ENCODE measurements around the gene TCF12. TPM values are rescaled to one million over a fixed set of nuclear protein-coding genes. Genes with fewer than 3 reads are reported as not detected.

TCF12 gene
- total RNA-seq, 1 donor from 2014 or later, result 207 TPM

DNA sequence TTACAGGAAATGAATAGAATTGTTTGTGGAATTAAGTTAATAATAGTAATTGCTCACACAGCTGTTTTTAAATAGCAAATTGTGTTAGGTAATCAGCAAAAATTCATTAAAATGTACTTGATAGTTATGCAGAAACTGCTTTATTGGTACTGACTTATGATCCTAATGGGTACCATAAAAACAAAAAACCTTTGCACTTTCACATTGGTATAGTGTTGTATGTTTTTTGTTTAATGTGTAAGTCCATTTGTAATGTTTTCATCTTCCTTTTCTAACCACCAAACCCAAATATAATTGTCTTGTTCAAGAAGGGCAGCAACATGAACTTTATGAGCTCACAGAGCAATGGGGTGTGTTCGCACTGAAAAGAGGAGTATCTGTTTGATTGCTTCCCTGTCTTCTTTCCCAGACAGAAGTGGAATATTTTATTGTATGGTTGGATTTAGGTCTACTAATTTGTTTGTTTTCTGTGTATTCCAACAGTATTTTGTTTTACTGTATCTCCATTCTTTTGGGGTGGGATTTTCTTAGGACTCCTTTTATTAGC, 135.8 kb downstream of the TCF12 start:
- no peaks in the 10 kb centered on the region for H3K27me3 Mint-ChIP-seq (ENCODE audit: low read depth)
- no peak overlapping the region for H3K27ac Mint-ChIP-seq (ENCODE audit: unreplicated experiment)
- no peak for DNase-seq (ENCODE audit: low read depth, low spot score)
- TF ChIP-seq, protein P1, sequence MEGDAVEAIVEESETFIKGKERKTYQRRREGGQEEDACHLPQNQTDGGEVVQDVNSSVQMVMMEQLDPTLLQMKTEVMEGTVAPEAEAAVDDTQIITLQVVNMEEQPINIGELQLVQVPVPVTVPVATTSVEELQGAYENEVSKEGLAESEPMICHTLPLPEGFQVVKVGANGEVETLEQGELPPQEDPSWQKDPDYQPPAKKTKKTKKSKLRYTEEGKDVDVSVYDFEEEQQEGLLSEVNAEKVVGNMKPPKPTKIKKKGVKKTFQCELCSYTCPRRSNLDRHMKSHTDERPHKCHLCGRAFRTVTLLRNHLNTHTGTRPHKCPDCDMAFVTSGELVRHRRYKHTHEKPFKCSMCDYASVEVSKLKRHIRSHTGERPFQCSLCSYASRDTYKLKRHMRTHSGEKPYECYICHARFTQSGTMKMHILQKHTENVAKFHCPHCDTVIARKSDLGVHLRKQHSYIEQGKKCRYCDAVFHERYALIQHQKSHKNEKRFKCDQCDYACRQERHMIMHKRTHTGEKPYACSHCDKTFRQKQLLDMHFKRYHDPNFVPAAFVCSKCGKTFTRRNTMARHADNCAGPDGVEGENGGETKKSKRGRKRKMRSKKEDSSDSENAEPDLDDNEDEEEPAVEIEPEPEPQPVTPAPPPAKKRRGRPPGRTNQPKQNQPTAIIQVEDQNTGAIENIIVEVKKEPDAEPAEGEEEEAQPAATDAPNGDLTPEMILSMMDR (conservative IDR thresholded peaks at IDR 0.05), result no peak
- H3K4me1 Mint-ChIP-seq, result peaks cover 56% of the 10 kb centered on the region
- peaks cover 4% of the 10 kb centered on the region for H3K36me3 Mint-ChIP-seq (ENCODE audit: low read depth)
- peaks cover 7% of the 10 kb centered on the region for H3K9me3 Mint-ChIP-seq
- H3K4me3 Mint-ChIP-seq, result no peak overlapping the region

DNA sequence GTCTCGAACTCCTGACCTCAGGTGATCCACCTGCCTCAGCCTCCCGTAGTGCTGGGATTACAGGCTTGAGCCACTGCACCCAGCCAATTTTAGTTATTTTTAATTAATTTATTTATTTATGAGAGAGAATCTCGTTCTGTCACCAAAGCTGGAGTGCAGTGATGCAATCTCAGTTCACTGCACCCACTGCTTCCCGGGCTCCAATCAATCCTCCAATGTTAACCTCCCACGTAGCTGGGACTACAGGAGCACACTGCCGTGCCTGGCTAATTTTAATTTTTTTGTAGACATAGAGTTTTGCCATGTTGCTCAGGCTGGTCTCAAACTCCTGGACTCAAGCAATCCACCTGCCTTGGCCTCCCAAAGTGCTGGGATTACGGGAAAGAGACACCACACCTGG, 137.9 kb downstream of the TCF12 start:
- H3K27ac Mint-ChIP-seq (ENCODE audit: unreplicated experiment), result no peak overlapping the region
- no peaks in the 10 kb centered on the region for H3K27me3 Mint-ChIP-seq (ENCODE audit: low read depth)
- H3K36me3 Mint-ChIP-seq (ENCODE audit: low read depth), result peaks cover 1% of the 10 kb centered on the region
- peaks cover 4% of the 10 kb centered on the region for H3K9me3 Mint-ChIP-seq
- DNase-seq (ENCODE audit: low read depth, low spot score), result no peak
- TF ChIP-seq, protein P1 (conservative IDR thresholded peaks at IDR 0.05), result no peak
- peaks cover 71% of the 10 kb centered on the region for H3K4me1 Mint-ChIP-seq
- H3K4me3 Mint-ChIP-seq, result no peak overlapping the region

DNA sequence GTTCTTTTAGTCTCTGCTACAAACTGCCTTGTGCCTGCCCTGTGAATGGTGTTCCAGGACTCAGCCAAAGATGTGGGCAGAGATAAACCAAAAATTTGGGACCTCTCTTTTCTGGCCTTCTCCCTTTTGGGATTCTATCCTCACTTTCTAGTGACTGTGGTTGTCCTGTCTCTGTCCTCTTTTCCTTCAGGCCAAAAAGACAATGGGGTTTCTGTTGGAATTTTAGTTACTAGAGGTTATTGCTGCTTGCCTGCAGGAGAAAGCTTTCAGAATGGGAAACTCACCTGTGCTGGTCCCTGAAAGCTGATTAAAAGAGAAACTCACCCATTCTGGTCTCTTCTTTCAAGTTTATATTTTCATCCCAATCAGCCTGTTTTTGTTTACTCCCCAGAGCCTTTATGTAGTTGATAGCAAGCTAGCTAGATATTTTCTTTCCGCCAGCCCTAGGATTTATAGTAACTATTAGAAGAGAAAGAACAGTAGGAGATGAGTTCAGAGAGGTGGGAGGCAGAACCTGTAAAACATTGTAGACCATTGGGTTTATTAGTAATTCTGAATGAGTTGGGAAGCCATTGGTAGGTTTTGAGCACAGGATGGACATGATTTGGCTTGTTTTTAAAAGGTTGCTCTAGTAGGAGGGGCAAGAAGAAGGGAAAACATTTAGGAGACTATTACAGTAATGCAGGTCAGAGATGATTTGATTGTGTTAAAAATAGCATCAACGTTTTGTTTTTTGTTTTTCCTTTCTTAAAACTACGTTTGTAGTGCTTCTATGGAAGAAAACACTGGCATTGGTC, 138.9 kb downstream of the TCF12 start:
- no peaks in the 10 kb centered on the region for H3K36me3 Mint-ChIP-seq (ENCODE audit: low read depth)
- H3K27me3 Mint-ChIP-seq (ENCODE audit: low read depth), result no peaks in the 10 kb centered on the region
- H3K4me3 Mint-ChIP-seq, result no peak overlapping the region
- peaks cover 64% of the 10 kb centered on the region for H3K4me1 Mint-ChIP-seq
- no peaks in the 10 kb centered on the region for H3K9me3 Mint-ChIP-seq
- H3K27ac Mint-ChIP-seq (ENCODE audit: unreplicated experiment), result no peak overlapping the region
- no peak for DNase-seq (ENCODE audit: low read depth, low spot score)
- TF ChIP-seq, protein P1 (conservative IDR thresholded peaks at IDR 0.05), result no peak

DNA sequence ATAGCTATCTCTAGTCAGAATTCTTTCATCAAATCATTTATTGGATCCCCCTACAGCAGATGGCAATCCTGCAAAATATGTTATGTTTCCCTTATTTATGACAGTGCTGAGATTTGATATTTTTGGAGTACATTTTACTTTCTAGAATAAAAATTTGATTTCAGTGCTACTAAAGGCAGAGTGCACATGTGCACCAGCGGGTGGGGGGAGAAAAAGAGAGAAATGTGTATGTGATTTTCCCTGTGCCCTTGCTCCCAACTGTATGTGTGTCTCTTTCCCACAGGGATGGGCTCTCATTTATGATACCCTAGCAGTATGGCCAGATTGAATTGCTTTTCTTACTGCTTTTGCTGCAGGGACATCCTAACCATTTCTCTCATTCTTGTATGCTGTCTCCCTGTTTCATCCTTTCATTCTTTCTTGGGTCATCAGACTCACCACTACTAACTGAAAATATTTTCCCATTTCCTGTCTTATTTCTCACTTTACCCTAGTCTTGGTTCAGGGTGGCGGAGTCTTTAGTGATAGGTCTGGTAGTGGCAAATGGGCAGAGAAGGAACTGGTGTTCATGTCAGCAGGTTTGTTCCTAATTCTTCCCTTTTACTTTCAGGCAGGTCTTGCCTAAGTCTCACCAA, 140.7 kb downstream of the TCF12 start:
- no peaks in the 10 kb centered on the region for H3K9me3 Mint-ChIP-seq
- no peak overlapping the region for H3K4me3 Mint-ChIP-seq
- H3K4me1 Mint-ChIP-seq, result peaks cover 62% of the 10 kb centered on the region
- TF ChIP-seq, protein P1 (conservative IDR thresholded peaks at IDR 0.05), result no peak
- peaks cover 2% of the 10 kb centered on the region for H3K36me3 Mint-ChIP-seq (ENCODE audit: low read depth)
- no peaks in the 10 kb centered on the region for H3K27me3 Mint-ChIP-seq (ENCODE audit: low read depth)
- no peak for DNase-seq (ENCODE audit: low read depth, low spot score)
- H3K27ac Mint-ChIP-seq (ENCODE audit: unreplicated experiment), result no peak overlapping the region

DNA sequence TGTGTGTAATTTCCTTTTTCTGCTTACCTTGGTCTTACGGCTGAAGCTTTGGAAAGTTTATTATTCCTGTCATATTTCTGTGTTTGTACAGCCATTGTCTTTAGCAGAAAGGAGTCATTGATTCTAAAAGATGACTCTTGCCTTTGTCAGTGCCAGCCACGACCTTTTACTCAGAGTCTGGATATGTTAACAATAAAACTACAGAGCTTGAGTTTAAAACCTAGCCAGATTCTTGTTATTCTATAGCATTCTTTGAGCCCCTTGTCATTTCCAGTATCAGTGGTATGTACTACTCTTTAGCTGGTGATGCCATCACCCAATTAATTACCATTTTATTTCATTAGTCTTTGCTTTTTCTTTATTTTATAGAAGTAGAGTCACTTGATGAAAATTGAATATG, 142.4 kb downstream of the TCF12 start:
- TF ChIP-seq, protein P1 (conservative IDR thresholded peaks at IDR 0.05), result no peak
- peaks cover 54% of the 10 kb centered on the region for H3K4me1 Mint-ChIP-seq
- no peak for DNase-seq (ENCODE audit: low read depth, low spot score)
- no peak overlapping the region for H3K27ac Mint-ChIP-seq (ENCODE audit: unreplicated experiment)
- no peaks in the 10 kb centered on the region for H3K27me3 Mint-ChIP-seq (ENCODE audit: low read depth)
- no peaks in the 10 kb centered on the region for H3K9me3 Mint-ChIP-seq
- H3K4me3 Mint-ChIP-seq, result no peak overlapping the region
- H3K36me3 Mint-ChIP-seq (ENCODE audit: low read depth), result peaks cover 3% of the 10 kb centered on the region
